OCI-LY7 (cell line): Measurements from ENCODE around the gene KCNQ1. TPM values are rescaled to one million over a fixed set of nuclear protein-coding genes. Genes with fewer than 3 reads are reported as not detected.

Source experiments
- BruUV-seq: library from RNA; stranded (reverse); fragments of 400-500 nt; replicated peaks from 2 replicates; lab custom pipeline; 2021; lab: Mats Ljungman, UMichigan
- CTCF ChIA-PET: fragments of 300-600 bp; sonication (Branson Sonifier 250); formaldehyde crosslinking; loops from one replicate; lab custom pipeline; 2022; ENCODE audit warnings: antibody characterized with exemption; ENCODE audit not compliant: unreplicated experiment; lab: Charles Lee
- POLR2A ChIA-PET: fragments of 300-600 bp; sonication (Branson Sonifier 250); formaldehyde crosslinking; loops from one replicate; lab custom pipeline; 2022; ENCODE audit warnings: antibody characterized with exemption; lab: Charles Lee
- DNase-seq: peaks from one replicate; pipeline ENCODE4 v3.0.0-alpha.2; 2015; ENCODE audit warnings: low spot score
- H2AFZ ChIP-seq: fragments of 200-600 bp; sonication (generic), shearing (Covaris generic); 2 replicates; pipeline ENCODE4 v1.6.1; 2014; ENCODE audit warnings: mild to moderate bottlenecking, antibody characterized with exemption, low read length, moderate library complexity
- H3K27ac ChIP-seq: fragments of 200-600 bp; sonication (generic); 2 replicates; pipeline ENCODE4 v1.5.1; 2014; ENCODE audit warnings: mixed run types, low read depth, mild to moderate bottlenecking, moderate library complexity, low read length, inconsistent platforms; ENCODE audit not compliant: poor library complexity, severe bottlenecking
- H3K36me3 ChIP-seq: fragments of 200-600 bp; sonication (generic); 2 replicates; pipeline ENCODE4 v1.6.1; 2014; ENCODE audit warnings: mild to moderate bottlenecking, antibody characterized with exemption, low read length, moderate library complexity, mixed read lengths; ENCODE audit not compliant: insufficient read depth
- H3K4me1 ChIP-seq: fragments of 200-600 bp; sonication (generic); 2 replicates; pipeline ENCODE4 v1.5.1; 2014; ENCODE audit warnings: mild to moderate bottlenecking, low read length; ENCODE audit not compliant: insufficient read depth, poor library complexity, severe bottlenecking
- H3K4me2 ChIP-seq: fragments of 200-600 bp; sonication (generic); 2 replicates; pipeline ENCODE4 v1.6.1; 2014; ENCODE audit warnings: mild to moderate bottlenecking, low read length
- H3K4me3 ChIP-seq: fragments of 200-600 bp; sonication (generic); 2 replicates; pipeline ENCODE4 v1.5.1; 2014; ENCODE audit warnings: mild to moderate bottlenecking, low read depth, low read length; ENCODE audit not compliant: poor library complexity, severe bottlenecking
- H3K79me2 ChIP-seq: fragments of 200-600 bp; sonication (generic); 2 replicates; pipeline ENCODE4 v1.6.1; 2016; ENCODE audit warnings: low read depth, mild to moderate bottlenecking, low read length, moderate library complexity, mixed read lengths; ENCODE audit not compliant: insufficient read depth
- H3K9me2 ChIP-seq: fragments of 200-600 bp; sonication (generic); 2 replicates; pipeline ENCODE4 v1.6.1; 2016; ENCODE audit warnings: mild to moderate bottlenecking, low read length, mixed read lengths; ENCODE audit not compliant: insufficient read depth
- H3K9me3 ChIP-seq: fragments of 200-600 bp; sonication (generic); 2 replicates; pipeline ENCODE4 v1.6.1; 2014; ENCODE audit warnings: mild to moderate bottlenecking, mixed run types, low read length, mixed read lengths
- H4K20me1 ChIP-seq: fragments of 200-600 bp; sonication (generic); 2 replicates; pipeline ENCODE4 v1.6.1; 2014; ENCODE audit warnings: mild to moderate bottlenecking, antibody characterized with exemption, low read length, moderate library complexity, mixed read lengths; ENCODE audit not compliant: insufficient read depth
- EZH2phosphoT487 ChIP-seq: fragments of 200-600 bp; sonication (generic); IDR thresholded peaks from 2 replicates; pipeline ENCODE4 v1.6.1; 2018; ENCODE audit warnings: low read depth, borderline replicate concordance, mild to moderate bottlenecking, mixed run types, antibody characterized with exemption, low read length, moderate library complexity, mixed read lengths
- intact Hi-C: fragments of 100-400 bp; cut with micrococcal nuclease; formaldehyde crosslinking; loops from one replicate; pipeline ENCODE4 v1.10.0; 2022; ENCODE audit not compliant: unreplicated experiment
- total RNA-seq, 2 experiments: library from RNA; depleted of rRNA in 1 of 2; stranded (reverse); fragments of >200 nt in 1 of 2; shearing (Covaris generic) in 1 of 2; gene quantifications; 2 replicates each; pipeline ENCODE4 v1.2.3, GENCODE V29; 2014 to 2022
- TF ChIP-seq, protein P1 (sequence below): fragments of 200-600 bp; sonication (generic); conservative IDR thresholded peaks from 2 replicates; pipeline ENCODE4 v1.5.1; 2014; ENCODE audit warnings: mild to moderate bottlenecking, antibody characterized with exemption, low read length, moderate library complexity, mixed read lengths

Gene KCNQ1
- total RNA-seq, 2 experiments from 2014 or later = 0.22 to 1.3 TPM

DNA sequence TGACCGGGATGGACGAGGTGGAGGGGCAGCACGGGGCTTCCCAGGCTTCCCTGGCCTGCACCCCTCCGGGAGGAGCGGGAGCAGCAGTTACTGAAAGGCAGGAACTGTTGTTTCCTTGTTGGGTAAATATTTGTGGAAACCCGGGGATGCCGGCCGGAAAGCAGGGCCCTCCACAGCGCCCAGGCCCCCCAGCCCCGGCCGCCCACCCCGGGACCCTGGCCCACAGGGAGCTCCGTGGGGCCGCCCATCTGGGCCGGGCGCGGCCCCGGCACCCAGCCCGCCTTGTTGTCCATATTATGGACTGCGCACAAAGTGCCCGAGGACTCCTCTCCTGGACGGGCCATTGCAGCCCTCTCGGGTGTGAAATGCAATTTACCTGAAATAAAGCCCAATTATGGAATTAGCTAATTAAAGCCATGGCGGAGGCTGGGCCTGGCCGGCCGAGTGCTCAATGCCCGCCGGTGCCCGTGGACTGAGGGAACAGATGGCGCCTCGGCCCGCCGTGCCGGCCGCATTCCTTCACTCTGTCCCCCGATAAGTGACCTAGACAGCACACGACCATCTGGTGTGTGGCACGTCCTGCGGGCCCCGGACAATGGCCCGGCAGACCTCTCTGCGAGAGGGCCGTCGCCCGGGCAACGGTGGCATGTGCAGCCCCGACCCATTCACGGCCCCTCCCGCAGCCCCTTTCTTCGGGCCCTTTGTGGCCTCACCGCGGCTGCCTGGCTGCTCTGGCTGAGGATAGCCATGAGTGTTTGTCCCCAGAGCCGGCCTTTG is 405.4 kb downstream of the KCNQ1 start:
- intact Hi-C loops = no loop called here
- Histone ChIP-seq H3K4me3 (no peak overlapping the region), H3K4me2 (no peak overlapping the region), H3K9me2 (no peaks in the 10 kb centered on the region), H3K79me2 (no peaks in the 10 kb centered on the region), H3K36me3 (no peaks in the 10 kb centered on the region), H2AFZ (no peak overlapping the region), H4K20me1 (no peaks in the 10 kb centered on the region), H3K4me1 (no peaks in the 10 kb centered on the region), H3K27ac (no peak overlapping the region), H3K9me3 (no peaks in the 10 kb centered on the region)
- POLR2A ChIA-PET = no interaction called here
- DNase-seq = no peak
- BruUV-seq = no TSS peak
- no peak for TF ChIP-seq EZH2phosphoT487
- TF ChIP-seq, protein P1, sequence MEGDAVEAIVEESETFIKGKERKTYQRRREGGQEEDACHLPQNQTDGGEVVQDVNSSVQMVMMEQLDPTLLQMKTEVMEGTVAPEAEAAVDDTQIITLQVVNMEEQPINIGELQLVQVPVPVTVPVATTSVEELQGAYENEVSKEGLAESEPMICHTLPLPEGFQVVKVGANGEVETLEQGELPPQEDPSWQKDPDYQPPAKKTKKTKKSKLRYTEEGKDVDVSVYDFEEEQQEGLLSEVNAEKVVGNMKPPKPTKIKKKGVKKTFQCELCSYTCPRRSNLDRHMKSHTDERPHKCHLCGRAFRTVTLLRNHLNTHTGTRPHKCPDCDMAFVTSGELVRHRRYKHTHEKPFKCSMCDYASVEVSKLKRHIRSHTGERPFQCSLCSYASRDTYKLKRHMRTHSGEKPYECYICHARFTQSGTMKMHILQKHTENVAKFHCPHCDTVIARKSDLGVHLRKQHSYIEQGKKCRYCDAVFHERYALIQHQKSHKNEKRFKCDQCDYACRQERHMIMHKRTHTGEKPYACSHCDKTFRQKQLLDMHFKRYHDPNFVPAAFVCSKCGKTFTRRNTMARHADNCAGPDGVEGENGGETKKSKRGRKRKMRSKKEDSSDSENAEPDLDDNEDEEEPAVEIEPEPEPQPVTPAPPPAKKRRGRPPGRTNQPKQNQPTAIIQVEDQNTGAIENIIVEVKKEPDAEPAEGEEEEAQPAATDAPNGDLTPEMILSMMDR = no peak
- CTCF ChIA-PET = no interaction called here

DNA sequence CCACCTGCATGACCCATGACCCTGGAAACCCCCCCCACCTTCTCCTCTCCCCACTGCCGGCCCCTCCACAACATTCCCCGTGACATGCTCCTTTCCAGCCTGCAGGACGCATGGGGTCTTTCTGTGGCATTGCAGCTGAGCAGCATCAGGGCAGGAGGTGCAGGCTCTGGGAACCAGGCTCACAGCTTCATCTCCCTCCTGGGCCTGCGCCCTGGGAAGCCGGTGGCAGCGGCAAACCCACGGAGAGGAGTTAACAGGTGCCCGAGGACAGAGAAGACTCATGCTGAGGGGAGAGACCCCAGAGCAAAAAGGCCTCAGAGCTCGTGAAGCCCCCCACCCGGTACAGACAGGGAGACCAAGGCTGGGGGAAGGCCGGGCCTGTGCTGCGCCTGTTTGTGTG is 408.6 kb downstream of the KCNQ1 start:
- H3K9me3 ChIP-seq = no peaks in the 10 kb centered on the region
- BruUV-seq = no TSS peak
- no peaks in the 10 kb centered on the region for H3K4me1 ChIP-seq
- ChIA-PET CTCF (no interaction called here), POLR2A (no interaction called here)
- no peak overlapping the region for H2AFZ ChIP-seq
- H3K36me3 ChIP-seq = no peaks in the 10 kb centered on the region
- DNase-seq = no peak
- intact Hi-C loops = no loop called here
- no peak overlapping the region for H3K4me3 ChIP-seq
- no peaks in the 10 kb centered on the region for H4K20me1 ChIP-seq
- no peaks in the 10 kb centered on the region for H3K79me2 ChIP-seq
- H3K27ac ChIP-seq = no peak overlapping the region
- TF ChIP-seq EZH2phosphoT487 = no peak
- TF ChIP-seq, protein P1 = no peak
- H3K4me2 ChIP-seq = no peak overlapping the region
- no peaks in the 10 kb centered on the region for H3K9me2 ChIP-seq

DNA sequence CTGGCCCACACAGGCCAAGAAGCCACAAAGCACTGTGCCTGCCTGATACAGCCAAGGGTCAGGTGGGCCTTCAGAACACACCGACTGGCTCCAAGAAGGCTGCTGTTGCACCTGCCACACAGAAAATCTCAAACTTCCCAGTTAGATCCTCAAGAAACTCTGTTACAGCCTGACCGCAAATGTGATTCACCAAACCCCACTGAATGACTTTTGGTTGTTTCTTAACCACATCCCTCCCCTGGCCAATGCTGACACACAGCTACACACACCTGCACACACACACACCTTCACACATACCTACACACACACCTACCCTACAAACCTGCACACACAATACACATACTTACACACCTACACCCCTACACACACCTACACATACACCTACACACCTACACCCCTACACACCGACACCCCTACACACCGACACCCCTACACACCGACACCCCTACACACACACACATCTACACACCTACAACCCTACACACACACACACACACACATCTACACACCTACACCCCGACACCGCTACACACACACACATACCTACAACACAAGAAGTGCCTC is 409.3 kb downstream of the KCNQ1 start:
- TF ChIP-seq, protein P1 = no peak
- TF ChIP-seq EZH2phosphoT487 = no peak
- no peak overlapping the region for H2AFZ ChIP-seq
- H3K79me2 ChIP-seq = no peaks in the 10 kb centered on the region
- no peak overlapping the region for H3K4me2 ChIP-seq
- no peak overlapping the region for H3K4me3 ChIP-seq
- CTCF ChIA-PET = no interaction called here
- no peak overlapping the region for H3K27ac ChIP-seq
- no peaks in the 10 kb centered on the region for H3K9me3 ChIP-seq
- no peaks in the 10 kb centered on the region for H4K20me1 ChIP-seq
- no peaks in the 10 kb centered on the region for H3K36me3 ChIP-seq
- BruUV-seq = no TSS peak
- no peaks in the 10 kb centered on the region for H3K9me2 ChIP-seq
- intact Hi-C loops = no loop called here
- no peaks in the 10 kb centered on the region for H3K4me1 ChIP-seq
- POLR2A ChIA-PET = no interaction called here
- DNase-seq = no peak
